ENCODE measurements around the gene VIL1.

DNA sequence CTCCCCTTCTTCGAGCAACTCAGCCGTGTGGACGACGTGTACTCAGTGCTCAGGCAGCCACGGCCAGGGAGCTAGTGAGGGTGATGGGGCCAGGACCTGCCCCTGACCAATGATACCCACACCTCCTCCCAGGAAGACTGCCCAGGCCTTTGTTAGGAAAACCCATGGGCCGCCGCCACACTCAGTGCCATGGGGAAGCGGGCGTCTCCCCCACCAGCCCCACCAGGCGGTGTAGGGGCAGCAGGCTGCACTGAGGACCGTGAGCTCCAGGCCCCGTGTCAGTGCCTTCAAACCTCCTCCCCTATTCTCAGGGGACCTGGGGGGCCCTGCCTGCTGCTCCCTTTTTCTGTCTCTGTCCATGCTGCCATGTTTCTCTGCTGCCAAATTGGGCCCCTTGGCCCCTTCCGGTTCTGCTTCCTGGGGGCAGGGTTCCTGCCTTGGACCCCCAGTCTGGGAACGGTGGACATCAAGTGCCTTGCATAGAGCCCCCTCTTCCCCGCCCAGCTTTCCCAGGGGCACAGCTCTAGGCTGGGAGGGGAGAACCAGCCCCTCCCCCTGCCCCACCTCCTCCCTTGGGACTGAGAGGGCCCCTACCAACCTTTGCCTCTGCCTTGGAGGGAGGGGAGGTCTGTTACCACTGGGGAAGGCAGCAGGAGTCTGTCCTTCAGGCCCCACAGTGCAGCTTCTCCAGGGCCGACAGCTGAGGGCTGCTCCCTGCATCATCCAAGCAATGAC lies 14.4 kb upstream of the VIL1 start:
- TF ChIP-seq, protein P1, sequence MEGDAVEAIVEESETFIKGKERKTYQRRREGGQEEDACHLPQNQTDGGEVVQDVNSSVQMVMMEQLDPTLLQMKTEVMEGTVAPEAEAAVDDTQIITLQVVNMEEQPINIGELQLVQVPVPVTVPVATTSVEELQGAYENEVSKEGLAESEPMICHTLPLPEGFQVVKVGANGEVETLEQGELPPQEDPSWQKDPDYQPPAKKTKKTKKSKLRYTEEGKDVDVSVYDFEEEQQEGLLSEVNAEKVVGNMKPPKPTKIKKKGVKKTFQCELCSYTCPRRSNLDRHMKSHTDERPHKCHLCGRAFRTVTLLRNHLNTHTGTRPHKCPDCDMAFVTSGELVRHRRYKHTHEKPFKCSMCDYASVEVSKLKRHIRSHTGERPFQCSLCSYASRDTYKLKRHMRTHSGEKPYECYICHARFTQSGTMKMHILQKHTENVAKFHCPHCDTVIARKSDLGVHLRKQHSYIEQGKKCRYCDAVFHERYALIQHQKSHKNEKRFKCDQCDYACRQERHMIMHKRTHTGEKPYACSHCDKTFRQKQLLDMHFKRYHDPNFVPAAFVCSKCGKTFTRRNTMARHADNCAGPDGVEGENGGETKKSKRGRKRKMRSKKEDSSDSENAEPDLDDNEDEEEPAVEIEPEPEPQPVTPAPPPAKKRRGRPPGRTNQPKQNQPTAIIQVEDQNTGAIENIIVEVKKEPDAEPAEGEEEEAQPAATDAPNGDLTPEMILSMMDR (IDR thresholded peaks at IDR 0.05; ENCODE audit: insufficient read depth, low read length, poor library complexity, severe bottlenecking): no peak
- no peak for TF ChIP-seq EZH2phosphoT487 (conservative IDR thresholded peaks at IDR 0.05; ENCODE audit: low read length)

Data from SU-DHL-6 (cell line).